ENCODE data around the gene HARS2. TPM values are rescaled to one million over a fixed set of nuclear protein-coding genes. Genes with fewer than 3 reads are reported as not detected.

HARS2 gene
- total RNA-seq, 1 donor from 2014 or later = 33.9 TPM

DNA sequence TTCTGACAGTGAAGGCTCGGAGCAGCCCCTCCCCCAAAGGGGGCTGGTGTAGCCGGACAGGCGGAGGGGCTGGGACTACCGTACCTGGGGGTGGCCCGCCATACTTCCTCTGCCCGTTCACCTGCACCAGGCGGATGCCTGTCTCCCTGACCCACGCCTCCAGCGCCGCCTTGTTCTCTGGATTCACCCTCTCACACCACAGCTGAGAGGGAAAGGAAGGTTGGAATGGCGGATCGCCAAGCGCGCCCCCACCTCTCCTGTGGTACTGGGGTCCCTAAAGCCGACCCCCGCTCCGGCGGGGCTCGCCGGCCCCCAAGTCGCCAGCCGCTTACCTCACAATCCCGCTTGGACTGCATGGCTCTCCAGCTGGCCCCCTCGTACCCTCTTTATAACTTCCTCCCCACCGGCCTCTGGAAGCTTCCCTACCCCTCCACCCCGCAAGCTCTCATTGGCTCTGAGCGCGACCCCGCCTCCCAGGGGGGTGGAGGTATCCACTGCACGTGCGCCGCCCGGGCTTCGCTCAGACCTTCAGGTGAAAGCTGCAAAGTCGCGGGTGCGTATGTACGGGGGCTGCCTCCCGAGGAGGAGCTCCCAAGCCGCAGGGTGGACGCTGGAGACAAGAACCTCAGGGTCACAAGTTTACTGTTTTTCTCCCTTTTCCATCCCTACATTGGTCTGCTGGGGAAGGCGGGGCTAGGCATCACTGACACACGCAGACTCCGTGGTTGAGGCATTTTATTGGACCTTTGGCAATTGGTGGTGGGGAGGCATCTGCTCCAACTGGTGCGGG lies 17.9 kb upstream of the HARS2 start, which contains the start of gene DND1:
Gene DND1, minus strand, starts transcription at position 390 of the 790 bp plus-strand sequence. Its CDS starts 34 bp downstream, at position 356.
- TF ChIP-seq, protein P1, sequence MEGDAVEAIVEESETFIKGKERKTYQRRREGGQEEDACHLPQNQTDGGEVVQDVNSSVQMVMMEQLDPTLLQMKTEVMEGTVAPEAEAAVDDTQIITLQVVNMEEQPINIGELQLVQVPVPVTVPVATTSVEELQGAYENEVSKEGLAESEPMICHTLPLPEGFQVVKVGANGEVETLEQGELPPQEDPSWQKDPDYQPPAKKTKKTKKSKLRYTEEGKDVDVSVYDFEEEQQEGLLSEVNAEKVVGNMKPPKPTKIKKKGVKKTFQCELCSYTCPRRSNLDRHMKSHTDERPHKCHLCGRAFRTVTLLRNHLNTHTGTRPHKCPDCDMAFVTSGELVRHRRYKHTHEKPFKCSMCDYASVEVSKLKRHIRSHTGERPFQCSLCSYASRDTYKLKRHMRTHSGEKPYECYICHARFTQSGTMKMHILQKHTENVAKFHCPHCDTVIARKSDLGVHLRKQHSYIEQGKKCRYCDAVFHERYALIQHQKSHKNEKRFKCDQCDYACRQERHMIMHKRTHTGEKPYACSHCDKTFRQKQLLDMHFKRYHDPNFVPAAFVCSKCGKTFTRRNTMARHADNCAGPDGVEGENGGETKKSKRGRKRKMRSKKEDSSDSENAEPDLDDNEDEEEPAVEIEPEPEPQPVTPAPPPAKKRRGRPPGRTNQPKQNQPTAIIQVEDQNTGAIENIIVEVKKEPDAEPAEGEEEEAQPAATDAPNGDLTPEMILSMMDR (IDR thresholded peaks at IDR 0.05; ENCODE audit: insufficient read depth, low read length, poor library complexity, severe bottlenecking) = no peak
- no peak for DNase-seq (ENCODE audit: low read depth)
- Histone ChIP-seq H3K27me3 (ENCODE audit: control insufficient read depth, insufficient read depth, low read length) (no peaks in the 10 kb centered on the region), H3K36me3 (ENCODE audit: control insufficient read depth, insufficient read depth, low read length) (peaks cover 2% of the 10 kb centered on the region), H3K4me3 (ENCODE audit: low read depth, low read length) (no peak within 1 kb of the TSS)

DNA sequence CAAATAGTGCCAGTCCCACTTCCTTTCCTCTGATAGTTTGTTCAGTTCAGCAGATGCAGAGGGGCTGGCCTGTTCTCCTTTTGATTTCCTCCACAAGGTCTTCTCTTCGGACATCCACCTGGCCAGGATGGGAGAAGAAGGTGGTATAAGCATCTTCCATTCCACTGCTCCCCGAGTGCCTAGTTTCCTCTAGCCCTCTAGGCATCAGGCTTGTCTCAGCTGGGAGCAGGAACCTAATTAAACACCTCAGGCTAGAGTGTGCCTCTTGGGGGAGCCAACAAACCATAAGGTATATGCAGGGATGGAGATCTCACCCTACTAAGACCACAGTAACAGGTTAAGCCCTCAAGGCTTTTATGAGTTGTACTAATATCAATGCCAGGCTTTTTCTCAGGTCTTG lies 17.0 kb upstream of the HARS2 start:
- Histone ChIP-seq H3K27me3 (ENCODE audit: control insufficient read depth, insufficient read depth, low read length) (no peaks in the 10 kb centered on the region), H3K36me3 (ENCODE audit: control insufficient read depth, insufficient read depth, low read length) (peaks cover 2% of the 10 kb centered on the region), H3K4me3 (ENCODE audit: low read depth, low read length) (no peak overlapping the region)
- TF ChIP-seq, protein P1 (IDR thresholded peaks at IDR 0.05; ENCODE audit: insufficient read depth, low read length, poor library complexity, severe bottlenecking) = no peak
- DNase-seq (ENCODE audit: low read depth) = no peak

DNA sequence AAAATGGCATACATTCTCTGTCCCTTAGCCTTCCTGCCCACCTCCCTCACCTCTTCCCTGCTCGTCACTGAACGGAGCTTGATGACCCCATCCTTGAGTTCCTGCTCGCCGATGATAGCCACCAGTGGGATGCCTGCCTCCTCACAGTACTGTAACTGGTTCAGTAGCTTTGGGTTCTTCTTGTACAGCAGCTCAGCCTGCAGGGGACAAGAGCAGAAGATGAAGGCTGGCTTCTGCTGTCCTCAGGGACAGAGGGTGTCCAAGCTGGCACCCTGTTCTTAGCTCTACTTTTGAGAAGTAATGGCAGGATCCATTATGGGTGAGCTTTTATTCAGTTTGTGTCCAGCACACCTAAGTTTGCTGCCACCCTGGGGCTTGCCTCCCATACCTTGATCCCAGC lies 16.6 kb upstream of the HARS2 start:
- Histone ChIP-seq H3K4me3 (ENCODE audit: low read depth, low read length) (no peak overlapping the region), H3K36me3 (ENCODE audit: control insufficient read depth, insufficient read depth, low read length) (peaks cover 1% of the 10 kb centered on the region), H3K27me3 (ENCODE audit: control insufficient read depth, insufficient read depth, low read length) (no peaks in the 10 kb centered on the region)
- DNase-seq (ENCODE audit: low read depth) = no peak
- TF ChIP-seq, protein P1 (IDR thresholded peaks at IDR 0.05; ENCODE audit: insufficient read depth, low read length, poor library complexity, severe bottlenecking) = no peak

DNA sequence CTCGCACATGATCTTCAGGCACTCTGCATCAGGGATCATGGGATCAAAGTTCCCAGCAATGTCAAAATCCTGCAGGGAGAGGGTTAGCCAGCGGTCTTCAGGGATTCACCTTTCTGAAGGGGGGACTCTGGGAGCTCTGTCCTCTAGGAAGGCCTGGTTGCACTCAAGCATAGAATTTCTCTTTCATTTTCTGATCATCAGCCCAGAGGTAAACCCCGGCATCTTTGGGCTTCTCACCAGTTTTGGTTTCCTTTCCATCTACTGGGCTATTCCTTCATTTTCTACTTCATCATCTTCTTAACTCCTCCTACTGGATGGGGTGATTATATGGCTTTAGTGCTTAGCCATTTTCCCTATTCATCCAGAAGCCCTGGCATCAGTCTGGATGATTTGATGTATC lies 13.3 kb upstream of the HARS2 start:
- TF ChIP-seq, protein P1 (IDR thresholded peaks at IDR 0.05; ENCODE audit: insufficient read depth, low read length, poor library complexity, severe bottlenecking) = no peak
- Histone ChIP-seq H3K36me3 (ENCODE audit: control insufficient read depth, insufficient read depth, low read length) (peaks cover 1% of the 10 kb centered on the region), H3K27me3 (ENCODE audit: control insufficient read depth, insufficient read depth, low read length) (no peaks in the 10 kb centered on the region), H3K4me3 (ENCODE audit: low read depth, low read length) (no peak overlapping the region)
- DNase-seq (ENCODE audit: low read depth) = no peak

DNA sequence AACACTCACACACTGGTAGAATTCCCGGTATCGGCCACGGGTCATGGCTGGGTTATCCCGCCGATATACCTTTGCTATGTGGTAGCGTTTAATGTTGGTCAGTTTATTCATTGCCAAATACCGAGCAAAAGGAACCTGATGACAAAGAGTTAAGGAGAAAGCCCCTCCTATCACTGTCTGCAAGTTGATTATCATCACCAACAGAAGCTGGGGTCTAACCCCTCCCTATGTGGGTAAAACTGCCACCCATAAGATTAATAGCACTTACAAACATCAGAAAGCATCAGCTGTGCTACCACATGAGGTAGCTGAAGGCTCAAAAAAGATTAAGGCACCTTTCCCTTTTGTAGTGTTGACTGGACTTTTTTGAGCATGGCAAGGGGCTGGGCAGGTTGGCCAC lies 12.3 kb upstream of the HARS2 start:
- peaks cover 1% of the 10 kb centered on the region for H3K36me3 ChIP-seq (ENCODE audit: control insufficient read depth, insufficient read depth, low read length)
- H3K27me3 ChIP-seq (ENCODE audit: control insufficient read depth, insufficient read depth, low read length) = no peaks in the 10 kb centered on the region

More for the DNA sequence above, 12.3 kb upstream of the HARS2 start:
- TF ChIP-seq, protein P1 (IDR thresholded peaks at IDR 0.05; ENCODE audit: insufficient read depth, low read length, poor library complexity, severe bottlenecking) = no peak
- DNase-seq (ENCODE audit: low read depth) = no peak
- no peak overlapping the region for H3K4me3 ChIP-seq (ENCODE audit: low read depth, low read length)
